Small intestine (tissue), 7 donors: ENCODE data around the gene COL26A1. TPM values are rescaled to one million over a fixed set of nuclear protein-coding genes. Genes with fewer than 3 reads are reported as not detected.

Experiments used
- DNase-seq, 2 donors: peaks; one replicate each; pipeline versions ENCODE4 v3.0.0 to v3.0.0-alpha.2; 2013
- FAIRE-seq: peaks from 2 replicates; lab custom pipeline; 2012; peaks lifted over from hg19 to GRCh38; lab: Jason Lieb, UNC
- H3K27ac ChIP-seq, 3 donors: one replicate each; pipeline ENCODE4 v1.5.1; 2013; ENCODE audit warnings: low read length in 2 of 3, mild to moderate bottlenecking in 2 of 3, control low read depth in 1 of 3, inconsistent platforms in 1 of 3, low read depth in 1 of 3, moderate library complexity in 1 of 3
- H3K27me3 ChIP-seq, 3 donors: one replicate each; pipeline ENCODE4 v1.6.1; 2013; ENCODE audit warnings: low read length in 3 of 3, inconsistent platforms in 1 of 3; ENCODE audit not compliant: control insufficient read depth in 3 of 3, insufficient read depth in 3 of 3
- H3K36me3 ChIP-seq, 3 donors: one replicate each; pipeline ENCODE4 v1.6.1; 2013; ENCODE audit warnings: low read length in 3 of 3, inconsistent platforms in 1 of 3, low read depth in 1 of 3, mild to moderate bottlenecking in 1 of 3, moderate library complexity in 1 of 3; ENCODE audit not compliant: control insufficient read depth in 3 of 3, insufficient read depth in 2 of 3
- H3K4me1 ChIP-seq, 3 donors: one replicate each; pipeline ENCODE4 v1.6.1; 2013; ENCODE audit warnings: low read length in 2 of 3, inconsistent platforms in 1 of 3, low read depth in 1 of 3, mild to moderate bottlenecking in 1 of 3, moderate library complexity in 1 of 3; ENCODE audit not compliant: control insufficient read depth in 3 of 3, insufficient read depth in 2 of 3
- H3K4me3 ChIP-seq, 3 donors: one replicate each; pipeline ENCODE4 v1.5.1; 2013; ENCODE audit warnings: low read length in 3 of 3, control low read depth in 1 of 3, inconsistent platforms in 1 of 3, low read depth in 1 of 3, mild to moderate bottlenecking in 1 of 3, moderate library complexity in 1 of 3
- H3K9me3 ChIP-seq, 2 donors: one replicate each; pipeline ENCODE4 v1.6.1; 2013; ENCODE audit warnings: low read depth in 1 of 2, low read length in 1 of 2; ENCODE audit not compliant: control insufficient read depth in 2 of 2, insufficient read depth in 1 of 2
- WGBS, 3 donors: extraction: QIAGEN DNeasy Blood & Tissue Kit; methylation state at CpG; one replicate each; pipeline ENCODE4 v1.1.7; 2013; 5-methylcytosine and 5-hydroxymethylcytosine counted together
- polyA plus RNA-seq, 4 donors: library from polyadenylated mRNA; stranded (reverse) in 3 of 4; unstranded in 1 of 4; fragments of 200-250 nt in 3 of 4; fragments of 120-200 nt in 1 of 4; gene quantifications; one replicate each; pipeline versions ENCODE4 v1.2.1 to v1.2.3, GENCODE V29; 2013
- donor health status: healthy with polysubstance abuse.
- donor health status: control.
- donor health status: control.
- donor health status: Bipolar disorder and iron deficiency.
- donor health status: healthy.

COL26A1 gene
- polyA plus RNA-seq, 4 donors, result 0.10 to 0.12 TPM; not detected in 2

GRCh38 chr7:101401390-101402080 lies 38.9 kb downstream of the COL26A1 start:
- Histone ChIP-seq H3K27me3 (peaks cover 0 to 14% (median 3%) of the 10 kb centered on the region in 3 donors), H3K4me1 (no peaks in the 10 kb centered on the region), H3K36me3 (no peaks in the 10 kb centered on the region), H3K27ac (no peak overlapping the region), H3K9me3 (peaks cover 0 to 4% of the 10 kb centered on the region in 2 donors), H3K4me3 (no peak overlapping the region)
- DNase-seq (no peak), FAIRE-seq (no peak)
- 46 to 59% (median 55%) methylated on average over 7 of the region's 7 CpGs for WGBS, 3 donors

GRCh38 chr7:101402081-101402779 lies 39.6 kb downstream of the COL26A1 start:
- no peak for FAIRE-seq
- no peak overlapping the region for H3K27ac ChIP-seq
- peaks cover 0 to 4% of the 10 kb centered on the region in 2 donors for H3K9me3 ChIP-seq
- H3K36me3 ChIP-seq, result no peaks in the 10 kb centered on the region
- no peak for DNase-seq
- H3K4me1 ChIP-seq, result no peaks in the 10 kb centered on the region
- WGBS, 3 donors, result 37 to 40% (median 37%) methylated on average over 12 of the region's 12 CpGs
- H3K27me3 ChIP-seq, result peaks cover 0 to 14% (median 3%) of the 10 kb centered on the region in 3 donors
- no peak overlapping the region for H3K4me3 ChIP-seq

- no peaks in the 10 kb centered on the region for H3K36me3 ChIP-seq
- DNase-seq (no peak), FAIRE-seq (no peak)
- peaks cover 0 to 8% of the 10 kb centered on the region in 2 donors for H3K9me3 ChIP-seq
- H3K27me3 ChIP-seq, result peaks cover 0 to 14% (median 3%) of the 10 kb centered on the region in 3 donors
- no peak overlapping the region for H3K4me3 ChIP-seq
- H3K4me1 ChIP-seq, result no peaks in the 10 kb centered on the region
- WGBS, 3 donors, result 61 to 77% (median 62%) methylated on average over 6 of the region's 6 CpGs
- no peak overlapping the region for H3K27ac ChIP-seq
Observed at GRCh38 chr7:101402835-101403234, 40.2 kb downstream of the COL26A1 start.

- Histone ChIP-seq H3K36me3 (no peaks in the 10 kb centered on the region), H3K27me3 (peaks cover 0 to 14% (median 3%) of the 10 kb centered on the region in 3 donors), H3K4me3 (no peak overlapping the region), H3K27ac (no peak overlapping the region), H3K4me1 (no peaks in the 10 kb centered on the region), H3K9me3 (peaks cover 0 to 26% of the 10 kb centered on the region in 2 donors)
- WGBS, 3 donors, result 78 to 85% (median 85%) methylated on average over 16 of the region's 16 CpGs
- DNase-seq (no peak), FAIRE-seq (no peak)
Observed at GRCh38 chr7:101405474-101406067, 42.9 kb downstream of the COL26A1 start.

- WGBS, 3 donors, result 21 to 24% (median 22%) methylated on average over 14 to 16 of the region's 16 CpGs
- peaks cover 0 to 26% of the 10 kb centered on the region in 2 donors for H3K9me3 ChIP-seq
- no peak for FAIRE-seq
- H3K4me3 ChIP-seq, result no peak overlapping the region
- H3K4me1 ChIP-seq, result peaks cover 0 to 2% (median 0%) of the 10 kb centered on the region in 3 donors
- DNase-seq, result peak in 1 of 2 donors; percentile 48
- H3K27me3 ChIP-seq, result peaks cover 0 to 4% (median under 1%) of the 10 kb centered on the region in 3 donors
- H3K27ac ChIP-seq, result no peak overlapping the region
- H3K36me3 ChIP-seq, result no peaks in the 10 kb centered on the region
Observed at GRCh38 chr7:101410743-101411507, 48.2 kb downstream of the COL26A1 start.

GRCh38 chr7:101411508-101411874 lies 48.8 kb downstream of the COL26A1 start:
- DNase-seq (no peak), FAIRE-seq (no peak)
- Histone ChIP-seq H3K4me1 (peaks cover 0 to 2% (median 0%) of the 10 kb centered on the region in 3 donors), H3K36me3 (no peaks in the 10 kb centered on the region), H3K9me3 (peaks cover 0 to 26% of the 10 kb centered on the region in 2 donors), H3K27ac (no peak overlapping the region), H3K4me3 (no peak overlapping the region), H3K27me3 (peaks cover 0 to 4% (median 0%) of the 10 kb centered on the region in 3 donors)
- 33 to 39% (median 38%) methylated on average over 4 of the region's 4 CpGs for WGBS, 3 donors

- Histone ChIP-seq H3K4me1 (peaks cover 0 to 2% (median 0%) of the 10 kb centered on the region in 3 donors), H3K4me3 (no peak overlapping the region), H3K36me3 (no peaks in the 10 kb centered on the region), H3K27me3 (peaks cover 0 to 4% (median 0%) of the 10 kb centered on the region in 3 donors), H3K27ac (no peak overlapping the region), H3K9me3 (peaks cover 0 to 20% of the 10 kb centered on the region in 2 donors)
- 70 to 77% (median 72%) methylated on average over 12 of the region's 12 CpGs for WGBS, 3 donors
- DNase-seq (no peak), FAIRE-seq (no peak)
Observed at GRCh38 chr7:101412976-101413375, 50.3 kb downstream of the COL26A1 start.

- no peaks in the 10 kb centered on the region for H3K36me3 ChIP-seq
- H3K27ac ChIP-seq, result no peak overlapping the region
- H3K4me1 ChIP-seq, result no peaks in the 10 kb centered on the region
- no peak overlapping the region for H3K4me3 ChIP-seq
- whole genome bisulfite sequencing, 3 donors, result 45 to 60% (median 58%) methylated on average over 5 of the region's 5 CpGs
- DNase-seq, result no peak
- peaks cover 0 to 1% (median under 1%) of the 10 kb centered on the region in 3 donors for H3K27me3 ChIP-seq
- H3K9me3 ChIP-seq, result no peaks in the 10 kb centered on the region
- no peak for FAIRE-seq
Observed at GRCh38 chr7:101418694-101419093, 56.0 kb downstream of the COL26A1 start.
